ENCODE data around the gene RBBP6. TPM values are rescaled to one million over a fixed set of nuclear protein-coding genes. Genes with fewer than 3 reads are reported as not detected.

The RBBP6 gene
- total RNA-seq, 2 donors from 2014 or later, result 83.2 to 92.7 TPM

DNA sequence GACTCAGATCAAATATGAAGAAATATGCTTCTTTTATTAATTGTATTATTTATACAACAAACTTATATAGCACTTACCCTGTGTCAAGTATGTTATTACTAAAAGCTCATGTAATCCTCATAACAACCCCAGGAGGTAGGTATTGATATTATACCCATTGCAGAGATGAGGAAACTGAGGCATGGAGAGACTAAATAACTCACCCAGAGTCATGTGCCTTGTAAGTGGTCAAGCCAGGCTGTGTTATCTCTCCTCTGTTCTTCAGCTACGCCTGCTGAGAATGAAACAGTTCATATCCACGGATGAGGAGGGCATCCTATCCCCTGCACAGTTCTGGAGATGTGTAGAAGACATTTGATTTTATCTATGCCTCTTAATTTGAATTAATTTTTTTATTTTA lies 78.1 kb downstream of the RBBP6 start:
- TF ChIP-seq POLR2A (IDR thresholded peaks at IDR 0.05) (no peak), POLR2AphosphoS5 (IDR thresholded peaks at IDR 0.05) (no peak)
- TF ChIP-seq, protein P1, sequence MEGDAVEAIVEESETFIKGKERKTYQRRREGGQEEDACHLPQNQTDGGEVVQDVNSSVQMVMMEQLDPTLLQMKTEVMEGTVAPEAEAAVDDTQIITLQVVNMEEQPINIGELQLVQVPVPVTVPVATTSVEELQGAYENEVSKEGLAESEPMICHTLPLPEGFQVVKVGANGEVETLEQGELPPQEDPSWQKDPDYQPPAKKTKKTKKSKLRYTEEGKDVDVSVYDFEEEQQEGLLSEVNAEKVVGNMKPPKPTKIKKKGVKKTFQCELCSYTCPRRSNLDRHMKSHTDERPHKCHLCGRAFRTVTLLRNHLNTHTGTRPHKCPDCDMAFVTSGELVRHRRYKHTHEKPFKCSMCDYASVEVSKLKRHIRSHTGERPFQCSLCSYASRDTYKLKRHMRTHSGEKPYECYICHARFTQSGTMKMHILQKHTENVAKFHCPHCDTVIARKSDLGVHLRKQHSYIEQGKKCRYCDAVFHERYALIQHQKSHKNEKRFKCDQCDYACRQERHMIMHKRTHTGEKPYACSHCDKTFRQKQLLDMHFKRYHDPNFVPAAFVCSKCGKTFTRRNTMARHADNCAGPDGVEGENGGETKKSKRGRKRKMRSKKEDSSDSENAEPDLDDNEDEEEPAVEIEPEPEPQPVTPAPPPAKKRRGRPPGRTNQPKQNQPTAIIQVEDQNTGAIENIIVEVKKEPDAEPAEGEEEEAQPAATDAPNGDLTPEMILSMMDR (IDR thresholded peaks at IDR 0.05), result no peak
- intact Hi-C loops (cut with DNase I), result no loop called here
- H3K4me3 ChIP-seq, result no peak overlapping the region
- no peaks in the 10 kb centered on the region for H3K9me3 ChIP-seq
- H3K27me3 ChIP-seq (replicated peaks; ENCODE audit: insufficient read depth), result no peaks in the 10 kb centered on the region
- WGBS, result 78% methylated on average over 2 of the region's 2 CpGs
- no peaks in the 10 kb centered on the region for H3K4me1 ChIP-seq (replicated peaks)
- H3K36me3 ChIP-seq, result no peaks in the 10 kb centered on the region
- H3K27ac ChIP-seq, result no peak overlapping the region
- DNase-seq (ENCODE audit: low spot score), result no peak

Other genes with a start within 250 kb of the RBBP6 start
- 10 to 100 TPM; 37.5 to 65.5 TPM for gene TNRC6A, start 190.1 kb downstream of the RBBP6 start, total RNA-seq

All from prostate gland (tissue), 2 donors.